ENCODE measurements around the gene TBX15.
"Not testable (repeated sequence)": the region's sequence is repeated elsewhere in the genome, so short reads cannot be mapped to it uniquely, and the experiment has no call there.

TBX15 gene

GRCh38 chr1:118958937-118959631 lies 29.1 kb downstream of the TBX15 start:
- DNase-seq (ENCODE audit: low read depth, low spot score), result no peak

GRCh38 chr1:118958140-118958539 lies 30.0 kb downstream of the TBX15 start:
- DNase-seq (ENCODE audit: low read depth, low spot score), result no peak

GRCh38 chr1:118957579-118957978 lies 30.6 kb downstream of the TBX15 start:
- not testable (repeated sequence) for DNase-seq (ENCODE audit: low read depth, low spot score)

DNA sequence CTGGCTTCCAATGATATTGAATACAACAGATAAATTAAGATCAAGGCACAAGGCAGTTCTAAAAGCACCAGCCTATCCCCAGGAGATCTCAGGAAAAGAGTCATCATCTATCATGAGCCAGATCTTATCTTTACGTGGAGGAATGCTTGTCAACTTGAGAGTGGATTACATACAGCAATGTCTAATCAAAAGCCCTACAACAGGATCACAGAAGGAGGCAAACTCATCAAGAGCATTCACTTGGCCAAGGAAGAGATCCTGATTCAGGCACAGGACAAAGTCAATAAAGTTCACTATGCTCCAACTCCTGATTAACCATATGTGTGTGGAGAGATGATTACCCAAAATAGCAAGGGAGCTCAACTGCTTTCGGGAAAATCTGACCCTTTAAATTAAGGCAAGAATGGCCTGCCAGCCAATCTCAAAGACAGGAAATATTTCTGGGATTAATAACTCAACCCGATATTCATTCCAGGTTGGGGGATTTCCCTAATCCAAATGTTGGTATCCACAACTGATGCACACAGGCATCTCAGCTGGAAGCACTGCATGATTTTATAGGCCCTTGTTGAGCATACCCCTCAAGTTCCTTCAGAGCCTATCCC lies 33.7 kb downstream of the TBX15 start:
- DNase-seq (ENCODE audit: low read depth, low spot score), result no peak

GRCh38 chr1:118951270-118951936 lies 36.7 kb downstream of the TBX15 start:
- DNase-seq (ENCODE audit: low read depth, low spot score), result no peak

DNA sequence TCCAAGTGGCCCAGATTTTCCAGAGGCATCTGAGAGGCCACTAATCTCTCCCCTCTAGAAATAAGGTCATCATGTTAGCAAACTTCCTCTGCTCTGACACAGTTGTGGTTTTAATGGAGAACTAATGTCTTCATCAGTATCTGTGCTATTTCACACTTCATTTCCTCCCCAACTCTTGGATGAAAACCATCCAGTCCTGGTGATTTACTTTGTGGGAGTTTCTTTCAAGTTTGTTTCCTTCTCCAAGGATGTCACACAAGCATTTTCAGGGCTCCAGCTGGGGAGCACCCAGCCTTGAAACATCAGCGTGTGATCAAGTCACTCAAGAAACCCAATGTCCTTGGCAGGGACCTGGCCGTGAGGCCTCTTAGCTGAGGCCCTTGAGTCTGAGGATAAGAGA lies 38.8 kb downstream of the TBX15 start:
- DNase-seq (ENCODE audit: low read depth, low spot score), result no peak

- DNase-seq (ENCODE audit: low read depth, low spot score), result no peak
These were observed 39.3 kb downstream of the TBX15 start for GRCh38 chr1:118948846-118949245.

- no peak for DNase-seq (ENCODE audit: low read depth, low spot score)
These were observed 39.8 kb downstream of the TBX15 start for GRCh38 chr1:118948351-118948750.

GRCh38 chr1:118947790-118948189 lies 40.4 kb downstream of the TBX15 start:
- no peak for DNase-seq (ENCODE audit: low read depth, low spot score)

DNA sequence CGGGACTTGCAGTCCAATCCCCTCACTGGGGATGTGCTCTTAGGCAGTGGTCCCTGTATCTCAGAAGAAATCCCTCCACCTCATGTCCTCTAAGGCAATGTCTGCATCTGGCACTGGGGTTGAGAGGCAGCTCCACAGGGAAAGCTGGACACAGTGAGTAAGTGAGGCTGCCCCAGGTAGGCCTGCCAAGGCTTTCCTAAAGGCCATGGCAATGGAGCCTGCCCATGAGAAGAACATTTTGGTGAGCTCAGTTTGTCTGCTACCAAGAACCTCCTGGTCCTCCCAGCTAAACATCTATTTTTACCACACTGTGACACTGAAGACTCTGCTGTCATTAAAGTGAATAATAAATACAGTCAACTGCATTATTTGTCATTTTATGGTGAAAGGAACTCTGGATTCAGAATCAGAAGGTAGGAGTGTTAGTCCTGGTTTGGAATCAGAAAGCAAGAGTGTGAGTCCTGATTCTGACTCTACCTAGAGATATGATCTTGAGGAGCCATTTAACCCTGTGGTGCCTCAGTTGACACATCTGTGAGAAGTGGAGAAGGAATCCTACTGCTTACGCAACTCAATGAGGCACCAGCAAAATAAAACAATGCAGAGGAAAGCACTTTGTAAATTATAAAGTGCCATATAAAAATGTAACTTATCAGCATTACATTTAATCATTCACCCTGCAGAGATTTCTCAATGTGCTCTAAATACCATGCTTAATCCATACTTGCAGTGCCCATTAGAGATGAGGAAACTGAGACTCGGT lies 41.0 kb downstream of the TBX15 start:
- no peak for DNase-seq (ENCODE audit: low read depth, low spot score)

DNA sequence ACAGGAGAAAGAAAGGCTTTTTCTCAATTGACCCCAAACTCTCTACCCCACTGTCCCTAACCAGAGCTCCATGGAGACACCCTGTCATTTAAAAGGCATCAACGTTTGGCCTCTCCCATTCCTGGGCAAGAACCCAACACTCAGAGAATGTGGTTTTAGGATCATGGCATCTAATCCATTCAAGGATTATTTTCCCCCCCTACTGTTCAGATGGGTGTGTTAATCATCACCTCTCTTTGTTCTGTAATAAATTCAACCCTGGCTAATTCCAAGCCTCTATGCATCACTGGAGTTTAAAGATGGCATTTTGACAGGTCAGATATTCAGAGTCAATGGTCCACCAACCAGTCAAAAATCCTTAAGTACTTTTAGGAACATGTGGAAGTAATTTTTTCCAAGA lies 42.7 kb downstream of the TBX15 start:
- no peak for DNase-seq (ENCODE audit: low read depth, low spot score)

GRCh38 chr1:118944546-118944945 lies 43.6 kb downstream of the TBX15 start:
- DNase-seq (ENCODE audit: low read depth, low spot score), result no peak

- DNase-seq (ENCODE audit: low read depth, low spot score), result no peak
These were observed 44.0 kb downstream of the TBX15 start for GRCh38 chr1:118944133-118944532.

DNA sequence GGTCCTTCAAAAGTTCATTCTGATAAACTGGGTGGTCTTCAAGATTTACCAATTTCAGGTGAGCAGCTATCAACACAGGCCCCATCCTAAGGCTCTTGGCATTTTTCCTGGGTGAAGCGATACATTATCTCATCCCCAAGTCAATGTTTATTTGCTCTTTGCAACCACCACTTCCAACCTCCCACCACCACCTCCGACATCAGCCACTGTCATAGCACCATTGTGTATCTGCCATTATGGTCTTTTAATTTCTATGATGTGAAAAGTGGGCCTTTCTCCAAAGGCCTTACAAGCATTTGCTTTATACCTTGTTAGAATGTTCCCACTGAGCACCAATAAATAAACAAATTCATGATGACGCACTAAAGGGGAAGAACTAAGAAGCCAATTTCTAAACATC lies 47.2 kb downstream of the TBX15 start:
- DNase-seq (ENCODE audit: low read depth, low spot score), result no peak

GRCh38 chr1:118937413-118938072 lies 50.6 kb downstream of the TBX15 start:
- no peak for DNase-seq (ENCODE audit: low read depth, low spot score)

GRCh38 chr1:118934706-118935105 lies 53.4 kb downstream of the TBX15 start:
- no peak for DNase-seq (ENCODE audit: low read depth, low spot score)

GRCh38 chr1:118933051-118933781 lies 54.9 kb downstream of the TBX15 start:
- DNase-seq (ENCODE audit: low read depth, low spot score), result no peak

DNA sequence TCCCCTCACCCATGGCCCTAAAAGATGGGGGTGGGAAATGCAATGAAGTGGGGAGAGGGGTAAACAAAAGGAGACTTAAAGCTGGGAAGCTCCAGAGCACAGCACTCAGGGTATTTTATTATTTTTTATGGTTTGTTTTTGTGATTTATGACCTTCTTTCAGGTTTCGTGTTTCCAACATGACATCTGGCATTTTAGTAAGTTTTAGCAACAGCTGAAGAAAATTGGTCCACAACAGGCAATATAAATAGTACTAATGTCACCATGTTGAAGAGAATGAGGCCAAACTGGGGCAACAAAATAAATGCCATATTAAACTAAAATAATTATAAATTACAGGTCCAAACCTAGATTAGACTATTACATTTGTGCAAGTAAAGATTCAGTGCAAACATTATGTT lies 56.3 kb downstream of the TBX15 start:
- no peak for DNase-seq (ENCODE audit: low read depth, low spot score)

DNA sequence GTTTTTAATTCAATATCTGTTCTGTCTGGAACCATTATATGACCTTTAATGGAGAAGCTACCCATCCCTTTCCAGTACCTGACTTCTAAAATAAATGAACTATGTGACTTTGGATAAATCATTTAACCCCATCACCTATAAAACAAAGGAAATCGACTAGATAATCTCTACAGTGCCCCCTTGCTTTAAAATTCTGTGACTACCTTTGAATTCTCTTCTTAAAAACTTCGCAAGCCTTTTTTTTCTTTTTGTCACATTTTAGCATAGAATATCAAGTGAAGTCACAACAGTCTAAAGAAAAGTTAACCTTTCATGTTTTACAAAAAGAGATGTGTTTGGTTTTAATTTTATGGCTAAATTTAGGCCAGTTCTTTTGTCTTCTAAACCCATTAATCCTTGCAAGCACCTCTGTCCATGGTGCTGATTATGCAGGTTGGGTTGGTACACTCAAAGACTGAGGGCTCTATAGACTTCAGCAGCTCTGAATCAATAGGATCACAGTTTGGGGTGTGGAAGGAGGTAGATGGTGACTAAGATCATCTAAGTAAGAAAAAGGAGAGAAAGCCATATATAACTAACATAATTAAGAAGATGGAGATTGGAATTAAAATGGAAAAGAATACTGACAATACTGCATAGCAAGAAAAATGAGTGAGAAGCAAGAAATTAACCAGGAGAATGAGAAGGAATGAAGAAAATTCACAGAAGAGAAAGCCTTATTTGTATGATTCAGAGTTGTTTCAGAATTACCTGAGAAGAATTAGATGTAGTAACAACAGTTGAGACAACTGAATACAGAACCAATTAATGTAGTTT lies 59.2 kb downstream of the TBX15 start:
- no peak for DNase-seq (ENCODE audit: low read depth, low spot score)

Measured in brain pericyte (primary cell).